Bronchial epithelial cell (primary cell): ENCODE results near the gene TGFBR1. TPM values are rescaled to one million over a fixed set of nuclear protein-coding genes. Genes with fewer than 3 reads are reported as not detected.

ENCODE experiments used
- DNase-seq: peaks from one replicate; pipeline ENCODE4 v3.0.0-alpha.2; 2010; ENCODE audit warnings: low read depth
- FAIRE-seq: peaks from 2 replicates; lab custom pipeline; 2011; peaks lifted over from hg19 to GRCh38; lab: Jason Lieb, UNC
- H3K27me3 ChIP-seq: 2 replicates; pipeline ENCODE4 v1.5.1; 2011; ENCODE audit warnings: low read length; ENCODE audit not compliant: control insufficient read depth, insufficient read depth
- H3K36me3 ChIP-seq: 2 replicates; pipeline ENCODE4 v1.5.1; 2011; ENCODE audit warnings: low read length; ENCODE audit not compliant: control insufficient read depth, insufficient read depth
- H3K4me3 ChIP-seq: 2 replicates; pipeline ENCODE4 v1.5.1; 2011; ENCODE audit warnings: mild to moderate bottlenecking, low read depth, low read length, control low read depth
- CTCF ChIP-seq: IDR thresholded peaks from 2 replicates; pipeline ENCODE4 v1.5.1; 2011; ENCODE audit warnings: mild to moderate bottlenecking, moderate library complexity, low read length, control low read depth, inconsistent platforms; ENCODE audit not compliant: insufficient read depth, severe bottlenecking
- total RNA-seq: library from RNA; depleted of rRNA; stranded (reverse); fragments of >200 nt; gene quantifications from 2 replicates; pipeline ENCODE4 v1.2.1, GENCODE V29; 2014

TGFBR1 gene
- total RNA-seq, 1 donor from 2014 or later: 110 TPM

- no peaks in the 10 kb centered on the region for H3K36me3 ChIP-seq
- DNase-seq: no peak
- no peak for TF ChIP-seq CTCF
- peaks cover 4% of the 10 kb centered on the region for H3K27me3 ChIP-seq
- FAIRE-seq: no peak
- no peak overlapping the region for H3K4me3 ChIP-seq
Observed at GRCh38 chr9:99058964-99059921, 45.7 kb upstream of the TGFBR1 start.

DNA sequence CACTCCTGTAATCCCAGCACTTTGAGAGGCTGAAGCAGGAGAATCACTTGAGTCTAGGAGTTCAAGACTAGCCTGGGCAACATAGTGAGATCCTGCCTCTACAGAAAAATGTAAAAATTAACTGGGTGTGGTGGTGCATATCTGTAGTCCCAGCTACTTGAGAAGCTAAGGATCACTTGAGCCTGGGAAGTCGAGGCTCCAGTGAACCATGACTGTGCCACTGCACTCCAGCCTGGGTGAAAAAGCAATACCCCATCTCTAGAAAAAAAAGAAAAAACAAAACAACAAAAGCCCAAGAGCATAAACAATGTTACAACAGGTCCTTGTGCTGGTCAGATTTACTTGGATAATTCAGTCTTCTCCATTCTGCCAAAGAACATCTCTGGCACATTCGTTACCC lies 44.3 kb upstream of the TGFBR1 start:
- FAIRE-seq: no peak
- Histone ChIP-seq H3K27me3 (peaks cover 4% of the 10 kb centered on the region), H3K4me3 (no peak overlapping the region), H3K36me3 (no peaks in the 10 kb centered on the region)
- TF ChIP-seq CTCF: no peak
- no peak for DNase-seq

GRCh38 chr9:99062549-99062948 lies 42.4 kb upstream of the TGFBR1 start:
- H3K4me3 ChIP-seq: no peak overlapping the region
- FAIRE-seq (no peak), DNase-seq (no peak)
- TF ChIP-seq CTCF: no peak
- H3K36me3 ChIP-seq: no peaks in the 10 kb centered on the region
- peaks cover 4% of the 10 kb centered on the region for H3K27me3 ChIP-seq

GRCh38 chr9:99063522-99063921 lies 41.4 kb upstream of the TGFBR1 start:
- no peak for TF ChIP-seq CTCF
- Histone ChIP-seq H3K4me3 (no peak overlapping the region), H3K36me3 (no peaks in the 10 kb centered on the region), H3K27me3 (peaks cover 4% of the 10 kb centered on the region)
- no peak for FAIRE-seq
- no peak for DNase-seq

GRCh38 chr9:99066571-99066970 lies 38.3 kb upstream of the TGFBR1 start:
- no peak for DNase-seq
- no peak for FAIRE-seq
- Histone ChIP-seq H3K27me3 (peaks cover 4% of the 10 kb centered on the region), H3K36me3 (no peaks in the 10 kb centered on the region), H3K4me3 (no peak overlapping the region)
- no peak for TF ChIP-seq CTCF
